B cell (primary cell): ENCODE data around the gene DPAGT1. TPM values are rescaled to one million over a fixed set of nuclear protein-coding genes. Genes with fewer than 3 reads are reported as not detected.

Source experiments
- ATAC-seq: fragments of 200-7000 bp; cut with Tn5 transposase; one replicate; pipeline ENCODE4 v1.10.0; 2021; ENCODE audit warnings: low read depth, mild to moderate bottlenecking, moderate number of reproducible peaks, moderate library complexity
- CTCF ChIA-PET: fragments of 350-600 bp; sonication (Branson Sonifier 250); formaldehyde crosslinking; loops from one replicate; lab custom pipeline; 2021; ENCODE audit warnings: antibody characterized with exemption, inconsistent platforms; lab: Charles Lee
- POLR2A ChIA-PET: fragments of 350-600 bp; sonication (Branson Sonifier 250); formaldehyde crosslinking; loops from one replicate; lab custom pipeline; 2021; ENCODE audit warnings: antibody characterized with exemption; lab: Charles Lee
- DNase-seq: peaks from one replicate; pipeline ENCODE4 v3.0.0; 2013
- H2AFZ ChIP-seq: 2 replicates; pipeline ENCODE4 v1.6.1; 2012; ENCODE audit warnings: mild to moderate bottlenecking, low read depth, low read length; ENCODE audit not compliant: insufficient read depth, poor library complexity, severe bottlenecking
- H3K27ac ChIP-seq, 2 donors: 1 replicate in 1 of 2; 2 replicates in 1 of 2; pipeline ENCODE4 v1.5.1; 2012 to 2013; ENCODE audit warnings: low read length in 2 of 2, mild to moderate bottlenecking in 2 of 2, moderate library complexity in 1 of 2
- H3K27me3 ChIP-seq, 4 experiments: fragments of 200-600 bp in 1 of 4; sonication (generic) in 1 of 4; replicated peaks in 1 of 4; 1 replicate in 2 of 4; 2 replicates in 2 of 4; pipeline versions ENCODE4 v1.6.1 to v1.7.0; 2013 to 2016; ENCODE audit warnings: low read length in 3 of 4, mild to moderate bottlenecking in 2 of 4, mixed read lengths in 1 of 4, moderate library complexity in 1 of 4; ENCODE audit not compliant: insufficient read depth in 4 of 4, control insufficient read depth in 3 of 4; ENCODE audit errors: control extremely low read depth in 1 of 4
- H3K36me3 ChIP-seq, 2 experiments: replicated peaks in 1 of 2; 1 replicate in 1 of 2; 2 replicates in 1 of 2; pipeline versions ENCODE4 v1.6.1 to v1.7.1; 2013; ENCODE audit warnings: low read length in 1 of 2; ENCODE audit not compliant: insufficient read depth in 2 of 2, control insufficient read depth in 1 of 2; ENCODE audit errors: control extremely low read depth in 1 of 2, extremely low read depth in 1 of 2
- H3K4me1 ChIP-seq, 2 donors: fragments of 200-600 bp in 1 of 2; sonication (generic) in 1 of 2; 1 replicate in 1 of 2; 2 replicates in 1 of 2; pipeline versions ENCODE4 v1.5.1 to v1.6.1; 2013 to 2017; ENCODE audit warnings: low read length in 2 of 2; ENCODE audit not compliant: control insufficient read depth in 2 of 2, insufficient read depth in 2 of 2
- H3K4me2 ChIP-seq: replicated peaks from 2 replicates; pipeline ENCODE3; 2012; ENCODE audit warnings: mild to moderate bottlenecking, low read depth, low read length; ENCODE audit not compliant: poor library complexity, severe bottlenecking
- H3K4me3 ChIP-seq, 5 experiments: fragments of 200-600 bp in 1 of 5; sonication (generic) in 1 of 5; 1 replicate in 3 of 5; 2 replicates in 2 of 5; pipeline versions ENCODE4 v1.5.1 to v1.7.0; 2011 to 2016; ENCODE audit warnings: low read length in 4 of 5, mild to moderate bottlenecking in 4 of 5, low read depth in 2 of 5, control low read depth in 1 of 5, moderate library complexity in 1 of 5; ENCODE audit not compliant: insufficient read depth in 1 of 5; ENCODE audit errors: control extremely low read depth in 1 of 5, extremely low read depth in 1 of 5
- H3K79me2 ChIP-seq: fragments of 200-600 bp; sonication (generic); one replicate; pipeline ENCODE4 v1.6.0; 2016; ENCODE audit warnings: low read length; ENCODE audit not compliant: control insufficient read depth, insufficient read depth
- H3K9ac ChIP-seq: fragments of 200-600 bp; sonication (generic); 2 replicates; pipeline ENCODE4 v1.6.1; 2017; ENCODE audit warnings: mild to moderate bottlenecking, low read length, moderate library complexity
- H3K9me3 ChIP-seq, 3 donors: one replicate each; pipeline versions ENCODE4 v1.6.1 to v1.7.1; 2013; ENCODE audit warnings: low read length in 2 of 3; ENCODE audit not compliant: control insufficient read depth in 2 of 3, insufficient read depth in 1 of 3; ENCODE audit errors: control extremely low read depth in 1 of 3
- H4K20me1 ChIP-seq: 2 replicates; pipeline ENCODE4 v1.6.0; 2012; ENCODE audit warnings: mild to moderate bottlenecking, low read length; ENCODE audit not compliant: insufficient read depth, control insufficient read depth, poor library complexity, severe bottlenecking
- H3K27ac Mint-ChIP-seq: one replicate; pipeline ENCODE4 v1.8.0; 2021; ENCODE audit warnings: mixed read lengths
- H3K27me3 Mint-ChIP-seq: one replicate; pipeline ENCODE4 v1.8.0; 2021; ENCODE audit warnings: mixed read lengths
- H3K4me1 Mint-ChIP-seq: one replicate; pipeline ENCODE4 v1.8.0; 2021; ENCODE audit warnings: mixed read lengths
- H3K4me3 Mint-ChIP-seq: one replicate; pipeline ENCODE4 v1.8.0; 2021; ENCODE audit warnings: mixed read lengths
- H3K9me3 Mint-ChIP-seq: one replicate; pipeline ENCODE4 v1.8.0; 2022; ENCODE audit warnings: mixed read lengths; ENCODE audit not compliant: insufficient read depth
- CTCF ChIP-seq: fragments of 200-600 bp; IDR thresholded peaks from one replicate; pipeline ENCODE4 v1.8.0; 2022; ENCODE audit warnings: antibody characterized with exemption, mild to moderate bottlenecking
- EZH2 ChIP-seq: IDR thresholded peaks from 2 replicates; pipeline ENCODE4 v1.6.1; 2012; ENCODE audit warnings: borderline replicate concordance, low read depth, mild to moderate bottlenecking, moderate library complexity, low read length; ENCODE audit not compliant: insufficient read depth, poor library complexity, severe bottlenecking
- WGBS: methylation state at CpG from one replicate; pipeline ENCODE4 v1.1.5; 2013; ENCODE audit warnings: missing lambda C conversion rate; ENCODE audit not compliant: insufficient coverage; 5-methylcytosine and 5-hydroxymethylcytosine counted together
- intact Hi-C: fragments of 100-400 bp; cut with micrococcal nuclease; formaldehyde crosslinking; loops from one replicate; pipeline ENCODE4 v1.10.0; 2022
- polyA plus RNA-seq: library from polyadenylated mRNA; depleted of rRNA; stranded (reverse); fragments of >200 nt; gene quantifications from 2 replicates; pipeline ENCODE4 v1.2.3, GENCODE V29; 2012
- total RNA-seq, 2 donors: library from RNA; stranded (reverse); fragments of 120-200 nt in 1 of 2; gene quantifications; 1 replicate in 1 of 2; 2 replicates in 1 of 2; pipeline versions ENCODE4 v1.2.3 to v1.2.4, GENCODE V29; 2013 to 2022

DPAGT1 gene
- total and polyA plus RNA-seq, 2 donors (not counting 1 experiment from before 2014, with no cell fraction given), result 38.3 to 64.3 TPM

GRCh38 chr11:119106564-119107537 is 5.2 kb upstream of the DPAGT1 start, which contains the start of gene C2CD2L:
Gene C2CD2L (plus strand): TSS chr11:119107344. CDS start chr11:119107742, 398 bp downstream.
- peak; percentile 94 for ATAC-seq
- H3K4me2 ChIP-seq, result peak within 1 kb of the TSS; percentile 90
- H3K9me3 Mint-ChIP-seq, result no peaks in the 10 kb centered on the region
- H3K9me3 ChIP-seq, result no peaks in the 10 kb centered on the region
- peak within 1 kb of the TSS; percentile 94 for H2AFZ ChIP-seq
- peaks cover 24 to 39% of the 10 kb centered on the region in 2 donors for H3K4me1 ChIP-seq
- H3K4me3 ChIP-seq, result peak within 1 kb of the TSS; percentile 48 to 86 (median 72)
- peaks cover 0 to 8% of the 10 kb centered on the region in 2 experiments for H3K36me3 ChIP-seq
- POLR2A ChIA-PET, result interaction anchor here (0.5 to 2.2 kb wide), 7 partner anchors 9 to 228 kb away, joined by 3 to 16 read pairs (median 7); partner anchors contain the start of genes HINFP, HMBS and VPS11
- H3K9ac ChIP-seq, result peak within 1 kb of the TSS; percentile 82
- DNase-seq, result peak; percentile 91
- H3K27ac Mint-ChIP-seq, result peak within 1 kb of the TSS; percentile 93
- peaks cover 46% of the 10 kb centered on the region for H3K4me1 Mint-ChIP-seq
- H3K27me3 Mint-ChIP-seq, result no peaks in the 10 kb centered on the region
- H3K27ac ChIP-seq, result peak within 1 kb of the TSS; percentile 37 to 73
- H3K4me3 Mint-ChIP-seq, result peak within 1 kb of the TSS; percentile 93
- intact Hi-C loops, result loop anchor here (1.0 kb wide), 3 partner anchors 12 to 22 kb away; partner anchors contain the start of gene HINFP
- TF ChIP-seq CTCF (no peak), EZH2 (no peak)
- H3K27me3 ChIP-seq, result no peaks in the 10 kb centered on the region
- CTCF ChIA-PET, result interaction anchor here (0.9 to 1.6 kb wide), 8 partner anchors 10 to 216 kb away, joined by 3 to 10 read pairs (median 5); partner anchors contain the start of genes CBL and VPS11
- WGBS, result under 1% methylated on average over 40 of the region's 49 CpGs
- H4K20me1 ChIP-seq, result peaks cover 6% of the 10 kb centered on the region
- peaks cover 26% of the 10 kb centered on the region for H3K79me2 ChIP-seq
